OCI-M2 (cell line): ENCODE results near the gene CDK17.
"Not testable (repeated sequence)": the region's sequence is repeated elsewhere in the genome, so short reads cannot be mapped to it uniquely, and the experiment has no call there.

ENCODE experiments used
- DNase-seq: peaks from one replicate; lab custom pipeline; 2025; ENCODE audit not compliant: unreplicated experiment; lab: John Stamatoyannopoulos, UW

CDK17 gene

GRCh38 chr12:96395236-96395635, 5.0 kb downstream of the CDK17 start:
- no peak for DNase-seq

GRCh38 chr12:96393229-96393628, 7.0 kb downstream of the CDK17 start:
- not testable (repeated sequence) for DNase-seq

- DNase-seq: no peak
Measured at GRCh38 chr12:96392397-96392796, 7.8 kb downstream of the CDK17 start.

GRCh38 chr12:96387981-96388380, 12.3 kb downstream of the CDK17 start:
- DNase-seq: no peak

GRCh38 chr12:96386794-96387193, 13.4 kb downstream of the CDK17 start:
- no peak for DNase-seq

- no peak for DNase-seq
Measured at GRCh38 chr12:96383991-96384390, 16.2 kb downstream of the CDK17 start.

GRCh38 chr12:96383371-96383770, 16.9 kb downstream of the CDK17 start:
- DNase-seq: no peak

GRCh38 chr12:96379743-96380142, 20.5 kb downstream of the CDK17 start:
- not testable (repeated sequence) for DNase-seq

GRCh38 chr12:96378319-96378718, 21.9 kb downstream of the CDK17 start:
- DNase-seq: no peak

- no peak for DNase-seq
Measured at GRCh38 chr12:96376865-96377264, 23.4 kb downstream of the CDK17 start.

- no peak for DNase-seq
Measured at GRCh38 chr12:96375841-96376604, 24.2 kb downstream of the CDK17 start.

- no peak for DNase-seq
Measured at GRCh38 chr12:96375170-96375569, 25.1 kb downstream of the CDK17 start.

- DNase-seq: no peak
Measured at GRCh38 chr12:96371790-96372699, 28.2 kb downstream of the CDK17 start.

GRCh38 chr12:96371138-96371789, 29.0 kb downstream of the CDK17 start:
- no peak for DNase-seq

GRCh38 chr12:96368687-96369086, 31.6 kb downstream of the CDK17 start:
- DNase-seq: no peak

GRCh38 chr12:96368233-96368632, 32.0 kb downstream of the CDK17 start:
- DNase-seq: no peak

GRCh38 chr12:96366381-96366654, 33.9 kb downstream of the CDK17 start:
- no peak for DNase-seq

GRCh38 chr12:96365604-96366380, 34.4 kb downstream of the CDK17 start:
- no peak for DNase-seq

- no peak for DNase-seq
Measured at GRCh38 chr12:96364092-96364700, 36.0 kb downstream of the CDK17 start.

- DNase-seq: no peak
Measured at GRCh38 chr12:96361074-96361473, 39.2 kb downstream of the CDK17 start.

- DNase-seq: no peak
Measured at GRCh38 chr12:96360550-96360949, 39.7 kb downstream of the CDK17 start.
